ACHN (cell line): ENCODE measurements around the gene PAX3.
"Not testable (repeated sequence)": the region's sequence is repeated elsewhere in the genome, so short reads cannot be mapped to it uniquely, and the experiment has no call there.

Experiments used
- DNase-seq: peaks from one replicate; pipeline ENCODE4 v3.0.0-alpha.2; 2015
- in situ Hi-C: cut with HindIII; loops from 2 replicates; pipeline ENCODE4 v1.10.0; 2017; ENCODE audit warnings: low sequenced_read_pairs, low pct_ligation_motif_present, low pct_unique_long_range_greater_than_20kb

Gene PAX3

GRCh38 chr2:222194669-222195068 is 104.1 kb downstream of the PAX3 start:
- DNase-seq: no peak
- in situ Hi-C loops: no loop called here

- no peak for DNase-seq
- in situ Hi-C loops: no loop called here
Measured at GRCh38 chr2:222193328-222193983, 105.3 kb downstream of the PAX3 start.

GRCh38 chr2:222180619-222181018 is 118.2 kb downstream of the PAX3 start:
- in situ Hi-C loops: no loop called here

GRCh38 chr2:222179592-222179991 is 119.2 kb downstream of the PAX3 start:
- no peak for DNase-seq
- in situ Hi-C loops: no loop called here

More at GRCh38 chr2:222180619-222181018, 118.2 kb downstream of the PAX3 start:
- DNase-seq: no peak

DNA sequence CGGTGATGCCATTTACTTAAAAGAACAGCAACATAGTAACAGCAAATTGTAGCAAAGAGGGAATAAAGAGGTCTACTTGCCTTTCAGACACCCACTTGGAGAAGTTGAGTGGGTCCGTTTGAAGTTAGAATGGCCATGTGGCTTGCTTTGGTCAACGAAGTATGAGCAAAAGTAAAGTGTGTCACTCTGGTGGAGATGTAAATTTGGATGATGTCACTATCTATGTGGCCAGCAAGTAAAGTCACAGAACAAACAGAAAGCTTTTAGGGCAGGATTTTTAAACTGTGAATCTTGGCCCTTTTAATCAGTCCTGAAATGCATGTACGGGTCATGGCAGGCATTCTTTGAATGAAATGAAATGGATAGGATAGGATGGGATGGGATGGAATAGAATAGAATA is 120.3 kb downstream of the PAX3 start:
- DNase-seq: no peak
- in situ Hi-C loops: no loop called here

DNA sequence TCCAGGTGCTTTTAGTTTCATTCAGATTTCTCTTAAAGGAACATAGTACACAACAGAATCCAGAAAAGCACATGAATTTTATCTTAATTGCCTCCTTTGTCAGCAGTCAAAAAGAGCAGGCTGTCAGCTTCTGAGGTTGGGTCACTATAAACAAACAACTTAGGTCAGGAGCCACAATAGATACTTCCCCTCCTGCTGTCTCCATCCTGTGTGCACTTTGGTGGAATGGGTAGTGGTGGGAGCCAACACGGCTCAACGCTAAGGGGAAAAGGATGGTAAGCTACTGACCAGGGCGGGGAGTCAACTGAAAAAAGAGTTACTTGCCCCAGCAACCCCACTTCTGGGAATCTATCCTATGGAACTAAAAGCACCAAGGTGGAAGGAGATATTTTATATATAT is 121.9 kb downstream of the PAX3 start:
- in situ Hi-C loops: no loop called here
- no peak for DNase-seq

DNA sequence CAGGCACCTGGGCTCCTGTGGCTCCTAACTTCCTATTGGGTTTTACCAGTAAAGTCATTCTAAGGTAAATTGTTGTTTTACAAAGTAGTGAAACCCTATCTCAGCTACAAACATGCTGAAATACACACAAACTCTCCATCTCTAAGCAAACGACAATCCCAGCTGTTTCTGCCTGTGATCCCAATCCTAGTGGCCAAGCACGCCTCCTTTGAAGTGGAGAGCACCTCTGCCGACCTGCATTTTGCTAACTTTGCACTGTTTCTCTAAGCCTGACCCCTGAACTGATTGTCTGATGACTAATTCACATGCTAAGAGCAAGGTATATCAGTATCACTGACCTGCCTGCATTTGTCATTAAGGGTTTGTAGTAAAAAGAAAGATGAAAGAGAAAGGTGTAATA is 124.3 kb downstream of the PAX3 start:
- no peak for DNase-seq
- in situ Hi-C loops: no loop called here

GRCh38 chr2:222169346-222169745 is 129.5 kb downstream of the PAX3 start:
- peak; percentile 3 for DNase-seq
- in situ Hi-C loops: no loop called here

DNA sequence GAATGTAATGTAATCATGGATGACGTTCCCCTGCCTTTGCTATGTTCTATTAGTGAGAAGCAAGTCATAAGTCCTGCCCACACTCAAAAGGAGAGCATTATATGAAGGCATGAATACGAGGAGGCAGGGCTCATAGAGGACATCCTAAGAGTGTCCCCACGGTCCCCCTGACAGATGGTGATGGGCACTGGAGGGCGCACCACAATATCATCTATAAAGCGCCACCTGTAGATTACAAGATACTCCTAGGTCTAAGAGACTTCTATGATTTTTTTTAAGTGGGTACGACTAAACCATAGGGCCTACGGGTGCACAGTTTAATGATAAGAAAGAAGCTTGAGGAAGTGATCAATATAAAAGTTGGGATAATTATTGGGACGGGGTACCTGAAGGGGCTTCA is 131.0 kb downstream of the PAX3 start:
- no peak for DNase-seq
- in situ Hi-C loops: no loop called here

- in situ Hi-C loops: no loop called here
- no peak for DNase-seq
Measured at GRCh38 chr2:222160944-222161343, 137.9 kb downstream of the PAX3 start.

DNA sequence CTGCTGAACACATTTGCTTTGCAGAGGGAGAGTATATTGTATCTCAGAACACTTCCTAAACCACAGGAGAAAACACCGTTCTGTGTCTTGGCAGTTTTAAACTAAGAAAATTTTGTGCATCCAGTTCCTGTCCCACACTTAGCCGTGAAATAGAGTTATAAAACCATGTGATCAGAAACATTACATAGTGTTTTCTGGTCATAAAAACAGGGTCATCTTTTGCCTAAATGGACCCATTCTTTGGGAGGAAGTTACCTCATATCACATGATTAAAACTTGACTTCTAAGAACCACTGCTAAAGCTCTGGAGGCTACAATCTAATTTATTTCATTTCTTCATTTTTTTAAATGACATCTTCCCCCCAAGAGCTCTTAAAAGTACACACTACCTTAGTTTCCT is 138.7 kb downstream of the PAX3 start:
- DNase-seq: no peak
- in situ Hi-C loops: no loop called here

DNA sequence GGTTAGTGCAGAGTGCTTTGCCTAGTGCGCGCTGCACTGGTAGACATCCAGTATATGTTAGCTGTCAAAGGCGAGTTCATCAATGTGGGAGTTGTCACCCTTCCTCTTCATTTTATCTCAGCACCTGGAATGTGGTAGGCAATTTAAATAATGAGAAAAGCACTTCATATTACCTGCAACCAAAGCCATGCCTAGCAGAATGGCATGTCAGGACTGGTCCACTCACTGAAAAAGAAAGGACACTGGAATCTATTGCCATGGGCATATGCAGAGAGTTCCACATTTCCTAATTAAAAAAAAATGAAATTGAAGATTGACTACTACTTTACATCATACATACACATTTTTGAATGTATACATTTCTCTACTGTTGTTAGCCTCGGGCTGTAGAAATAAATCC is 139.6 kb downstream of the PAX3 start:
- in situ Hi-C loops: no loop called here
- no peak for DNase-seq

- in situ Hi-C loops, DNase-seq: not testable (repeated sequence)
Measured at GRCh38 chr2:222155003-222155664, 143.7 kb downstream of the PAX3 start.
